OCI-LY3 (cell line): ENCODE measurements around the gene PRKAR1A.

Experiments
- EZH2phosphoT487 ChIP-seq: fragments of 200-600 bp; shearing (Covaris generic); IDR thresholded peaks from 2 replicates; pipeline ENCODE4 v1.6.1; 2018; ENCODE audit warnings: antibody characterized with exemption, mixed run types, low read depth
- TF ChIP-seq, protein P1 (sequence below): fragments of 200-600, 300-600 bp; sonication (generic); IDR thresholded peaks from 2 replicates; pipeline ENCODE4 v1.5.1; 2014; ENCODE audit warnings: antibody characterized with exemption, low read length, low read depth

DNA sequence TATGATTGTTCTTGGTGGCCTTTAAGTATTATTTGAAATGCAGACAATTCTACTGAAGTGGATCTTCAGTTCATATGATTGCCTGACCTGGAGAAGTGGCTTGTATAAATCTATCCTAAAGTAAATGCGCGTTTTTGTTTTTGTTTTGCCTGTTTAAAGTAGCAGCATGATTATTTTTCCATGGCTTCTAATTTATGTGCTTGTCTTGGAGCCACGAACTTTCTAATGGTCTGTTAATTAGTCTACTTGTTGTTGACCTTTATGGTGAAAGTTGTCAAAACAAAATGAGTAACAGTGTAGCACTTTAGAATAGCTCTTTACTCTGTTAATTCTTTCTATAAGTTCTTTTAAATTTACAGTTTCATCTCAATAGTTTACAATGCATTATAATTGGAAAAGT lies 1.7 kb downstream of the PRKAR1A start:
- TF ChIP-seq, protein P1, sequence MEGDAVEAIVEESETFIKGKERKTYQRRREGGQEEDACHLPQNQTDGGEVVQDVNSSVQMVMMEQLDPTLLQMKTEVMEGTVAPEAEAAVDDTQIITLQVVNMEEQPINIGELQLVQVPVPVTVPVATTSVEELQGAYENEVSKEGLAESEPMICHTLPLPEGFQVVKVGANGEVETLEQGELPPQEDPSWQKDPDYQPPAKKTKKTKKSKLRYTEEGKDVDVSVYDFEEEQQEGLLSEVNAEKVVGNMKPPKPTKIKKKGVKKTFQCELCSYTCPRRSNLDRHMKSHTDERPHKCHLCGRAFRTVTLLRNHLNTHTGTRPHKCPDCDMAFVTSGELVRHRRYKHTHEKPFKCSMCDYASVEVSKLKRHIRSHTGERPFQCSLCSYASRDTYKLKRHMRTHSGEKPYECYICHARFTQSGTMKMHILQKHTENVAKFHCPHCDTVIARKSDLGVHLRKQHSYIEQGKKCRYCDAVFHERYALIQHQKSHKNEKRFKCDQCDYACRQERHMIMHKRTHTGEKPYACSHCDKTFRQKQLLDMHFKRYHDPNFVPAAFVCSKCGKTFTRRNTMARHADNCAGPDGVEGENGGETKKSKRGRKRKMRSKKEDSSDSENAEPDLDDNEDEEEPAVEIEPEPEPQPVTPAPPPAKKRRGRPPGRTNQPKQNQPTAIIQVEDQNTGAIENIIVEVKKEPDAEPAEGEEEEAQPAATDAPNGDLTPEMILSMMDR, result no peak
- TF ChIP-seq EZH2phosphoT487, result no peak
